PC-3 (cell line): ENCODE results near the gene NOP14. TPM values are rescaled to one million over a fixed set of nuclear protein-coding genes. Genes with fewer than 3 reads are reported as not detected.
"Not testable (repeated sequence)": the region's sequence is repeated elsewhere in the genome, so short reads cannot be mapped to it uniquely, and the experiment has no call there.

Source experiments
- ATAC-seq: fragments of 200-7000 bp; cut with Tn5 transposase; 2 replicates; pipeline ENCODE4 v1.9.1; 2020; ENCODE audit warnings: mild to moderate bottlenecking, moderate library complexity
- BruUV-seq: library from RNA; stranded (reverse); fragments of 400-500 nt; replicated peaks from 2 replicates; lab custom pipeline; 2021; lab: Mats Ljungman, UMichigan
- CTCF ChIA-PET: fragments of 300-600 bp; sonication (Branson Sonifier 250); formaldehyde crosslinking; loops from one replicate; lab custom pipeline; 2022; ENCODE audit warnings: antibody characterized with exemption; lab: Charles Lee
- POLR2A ChIA-PET: fragments of 300-600 bp; sonication (Branson Sonifier 250); formaldehyde crosslinking; loops from one replicate; lab custom pipeline; 2022; ENCODE audit warnings: antibody characterized with exemption; ENCODE audit not compliant: unreplicated experiment; lab: Charles Lee
- DNase-seq: peaks from one replicate; pipeline ENCODE4 v3.0.0-alpha.2; 2015
- H2AFZ ChIP-seq: fragments of 300-600 bp; sonication (generic); 2 replicates; pipeline ENCODE4 v1.6.0; 2016; ENCODE audit warnings: antibody characterized with exemption, low read length
- H3F3A ChIP-seq: fragments of 300-600 bp; sonication (generic); one replicate; pipeline ENCODE4 v1.6.0; 2017; ENCODE audit warnings: antibody characterized with exemption, low read length, control low read depth, mild to moderate bottlenecking; ENCODE audit not compliant: unreplicated experiment
- H3K27ac ChIP-seq: fragments of 300-600 bp; sonication (generic); 2 replicates; pipeline ENCODE4 v1.5.1; 2016; ENCODE audit warnings: mild to moderate bottlenecking, low read length
- H3K27me3 ChIP-seq: fragments of 300-600 bp; sonication (generic); 2 replicates; pipeline ENCODE4 v1.6.1; 2016; ENCODE audit warnings: low read length, mixed read lengths
- H3K36me3 ChIP-seq: fragments of 300-600 bp; sonication (generic); 2 replicates; pipeline ENCODE4 v1.6.1; 2016; ENCODE audit warnings: low read depth, mixed run types, low read length, mixed read lengths
- H3K4me1 ChIP-seq: fragments of 300-600 bp; sonication (generic); 2 replicates; pipeline ENCODE4 v1.5.1; 2016; ENCODE audit warnings: low read length; ENCODE audit not compliant: insufficient read depth
- H3K4me2 ChIP-seq: fragments of 300-600 bp; sonication (generic); 2 replicates; pipeline ENCODE4 v1.6.0; 2016; ENCODE audit warnings: low read length
- H3K4me3 ChIP-seq: fragments of 300-600 bp; sonication (generic); 2 replicates; pipeline ENCODE4 v1.5.1; 2016; ENCODE audit warnings: mild to moderate bottlenecking, low read length, mixed read lengths
- H3K79me2 ChIP-seq: fragments of 300-600 bp; sonication (generic); 2 replicates; pipeline ENCODE4 v1.6.1; 2017; ENCODE audit warnings: low read length, mixed read lengths
- H3K9ac ChIP-seq: fragments of 300-600 bp; sonication (generic); 2 replicates; pipeline ENCODE4 v1.6.0; 2016; ENCODE audit warnings: mild to moderate bottlenecking, low read length
- H3K9me2 ChIP-seq: fragments of 300-600 bp; sonication (generic); replicated peaks from 2 replicates; pipeline ENCODE4 v1.6.1; 2016; ENCODE audit warnings: mixed run types, low read length, mixed read lengths
- H3K9me3 ChIP-seq: fragments of 300-600 bp; sonication (generic); 2 replicates; pipeline ENCODE4 v1.6.1; 2016; ENCODE audit warnings: low read length, mixed read lengths
- H4K20me1 ChIP-seq: fragments of 300-600 bp; sonication (generic); 2 replicates; pipeline ENCODE4 v1.6.1; 2016; ENCODE audit warnings: low read length, mixed read lengths
- CTCF ChIP-seq: fragments of 300-600 bp; sonication (generic); conservative IDR thresholded peaks from 2 replicates; pipeline ENCODE4 v1.5.1; 2017; ENCODE audit warnings: antibody characterized with exemption, low read depth, mild to moderate bottlenecking, low read length
- EZH2 ChIP-seq: fragments of 300-600 bp; sonication (generic); IDR thresholded peaks from one replicate; pipeline ENCODE4 v1.6.1; 2017; ENCODE audit warnings: antibody characterized with exemption, mild to moderate bottlenecking, low read length; ENCODE audit not compliant: unreplicated experiment
- EZH2phosphoT487 ChIP-seq: fragments of 300-600 bp; sonication (generic); IDR thresholded peaks from 2 replicates; pipeline ENCODE4 v1.6.1; 2018; ENCODE audit warnings: mild to moderate bottlenecking, antibody characterized with exemption, low read length, borderline replicate concordance
- intact Hi-C: fragments of 100-400 bp; cut with micrococcal nuclease; formaldehyde crosslinking; loops from 2 replicates; pipeline ENCODE4 v1.9.0; 2023
- total RNA-seq: library from RNA; depleted of rRNA; stranded (reverse); fragments of >200 nt; gene quantifications from 2 replicates; pipeline ENCODE4 v1.2.3, GENCODE V29; 2014

The NOP14 gene
- total RNA-seq, 1 experiment from 2014 or later, result 26.0 TPM

GRCh38 chr4:2946812-2947600, 16.2 kb downstream of the NOP14 start:
- H4K20me1 ChIP-seq, result no peaks in the 10 kb centered on the region
- H3K4me3 ChIP-seq, result no peak overlapping the region
- H3K27me3 ChIP-seq, result no peaks in the 10 kb centered on the region
- no peaks in the 10 kb centered on the region for H3F3A ChIP-seq
- DNase-seq (no peak), ATAC-seq (no peak)
- BruUV-seq, result no TSS peak
- no peak overlapping the region for H3K9ac ChIP-seq
- H3K27ac ChIP-seq, result no peak overlapping the region
- no peaks in the 10 kb centered on the region for H3K9me2 ChIP-seq
- H3K9me3 ChIP-seq, result no peaks in the 10 kb centered on the region
- CTCF ChIA-PET, result no interaction called here
- H3K4me1 ChIP-seq, result no peaks in the 10 kb centered on the region
- H2AFZ ChIP-seq, result no peak overlapping the region
- intact Hi-C loops, result no loop called here
- no peaks in the 10 kb centered on the region for H3K79me2 ChIP-seq
- POLR2A ChIA-PET, result no interaction called here
- H3K4me2 ChIP-seq, result no peak overlapping the region
- peaks cover 39% of the 10 kb centered on the region for H3K36me3 ChIP-seq
- TF ChIP-seq EZH2 (no peak), EZH2phosphoT487 (no peak)

GRCh38 chr4:2945619-2946604, 17.3 kb downstream of the NOP14 start:
- POLR2A ChIA-PET, intact Hi-C loops, H3K9ac ChIP-seq: not testable (repeated sequence)

GRCh38 chr4:2944586-2945526, 18.4 kb downstream of the NOP14 start:
- CTCF ChIA-PET, result no interaction called here

More at GRCh38 chr4:2945619-2946604, 17.3 kb downstream of the NOP14 start:
- H4K20me1 ChIP-seq, DNase-seq, H3K27me3 ChIP-seq, H3K9me3 ChIP-seq, H2AFZ ChIP-seq, H3F3A ChIP-seq, H3K27ac ChIP-seq, H3K9me2 ChIP-seq, ATAC-seq, BruUV-seq, H3K4me2 ChIP-seq, H3K79me2 ChIP-seq, H3K4me1 ChIP-seq, H3K4me3 ChIP-seq, CTCF ChIA-PET: not testable (repeated sequence)
- peaks cover 35% of the 10 kb centered on the region for H3K36me3 ChIP-seq

More at GRCh38 chr4:2944586-2945526, 18.4 kb downstream of the NOP14 start:
- TF ChIP-seq EZH2phosphoT487 (no peak), EZH2 (no peak), CTCF (no peak)
- Histone ChIP-seq H3K4me3 (no peak overlapping the region), H3K9ac (no peak overlapping the region), H3K4me1 (no peaks in the 10 kb centered on the region), H3K9me3 (no peaks in the 10 kb centered on the region), H3K4me2 (no peak overlapping the region), H3F3A (no peaks in the 10 kb centered on the region), H2AFZ (no peak overlapping the region), H4K20me1 (no peaks in the 10 kb centered on the region), H3K27me3 (no peaks in the 10 kb centered on the region), H3K27ac (no peak overlapping the region), H3K9me2 (no peaks in the 10 kb centered on the region), H3K79me2 (no peaks in the 10 kb centered on the region), H3K36me3 (peaks cover 29% of the 10 kb centered on the region)
- DNase-seq, result no peak
- POLR2A ChIA-PET, result no interaction called here
- no peak for ATAC-seq
- intact Hi-C loops, result no loop called here
- BruUV-seq, result no TSS peak
